Measurements from ENCODE around the gene MTMR8. TPM values are rescaled to one million over a fixed set of nuclear protein-coding genes. Genes with fewer than 3 reads are reported as not detected.

The MTMR8 gene
- total and polyA plus RNA-seq, 9 of the 15 experiments (the other 6 are each of a cell fraction or from before 2014, with no cell fraction given): 1.8 to 5.5 (median 3.0) TPM

GRCh38 chrX:64394874-64395567 is at the start of gene MTMR8 (continued):
- TF ChIP-seq ZNF507 (tag; conservative IDR thresholded peaks at IDR 0.05) (no peak), CHD2 (IDR thresholded peaks at IDR 0.05; ENCODE audit: low read depth, low read length) (peak; percentile 97), RAD51 (IDR thresholded peaks at IDR 0.05; ENCODE audit: borderline replicate concordance, low read depth) (peak; percentile 33; the same call in 1 of the 2 replicates), MTA3 (IDR thresholded peaks at IDR 0.05; ENCODE audit: borderline replicate concordance) (no peak), BHLHE40 (IDR thresholded peaks at IDR 0.05; ENCODE audit: low read length) (peak; percentile 63), ZBTB11 (CRISPR knock-in tag; IDR thresholded peaks at IDR 0.05) (no peak), ZKSCAN8 (CRISPR knock-in tag; IDR thresholded peaks at IDR 0.05) (no peak), HMGN3 (IDR thresholded peaks at IDR 0.05; ENCODE audit: borderline replicate concordance, extremely low read depth, insufficient read length, low read depth, low read length) (no peak), ZNF644 (tag; IDR thresholded peaks at IDR 0.05; ENCODE audit: low read depth) (no peak), NFE2L1 (tag; IDR thresholded peaks at IDR 0.05; ENCODE audit: borderline replicate concordance, low read depth) (no peak), TAF1 (IDR thresholded peaks at IDR 0.05; ENCODE audit: control insufficient read depth, extremely low read depth, insufficient read depth, low read length, severe bottlenecking) (no peak), RBFOX2 (IDR thresholded peaks at IDR 0.05; ENCODE audit: low read depth, low read length) (peak; percentile 60), EGR1 (conservative IDR thresholded peaks at IDR 0.05) (peak; percentile 68), RFX1 (IDR thresholded peaks at IDR 0.05) (no peak), TBP (optimal IDR thresholded peaks at IDR 0.05; ENCODE audit: low read depth, low read length) (peak; percentile 33), KLF1 (tag; IDR thresholded peaks at IDR 0.05) (no peak), ZNF717 (CRISPR knock-in tag; IDR thresholded peaks at IDR 0.05) (no peak), TBL1XR1 (IDR thresholded peaks at IDR 0.05; ENCODE audit: low read length in 2 of 2) (no peak), LEF1 (IDR thresholded peaks at IDR 0.05) (no peak), NFYB (IDR thresholded peaks at IDR 0.05; ENCODE audit: extremely low read depth, insufficient read length) (no peak), TOE1 (IDR thresholded peaks at IDR 0.05; ENCODE audit: borderline replicate concordance) (no peak), TOE1 (CRISPR knock-in tag; IDR thresholded peaks at IDR 0.05; ENCODE audit: borderline replicate concordance, low read depth) (no peak), SMARCA5 (IDR thresholded peaks at IDR 0.05) (no peak), ZNF778 (CRISPR knock-in tag; IDR thresholded peaks at IDR 0.05) (no peak), BACH1 (tag; IDR thresholded peaks at IDR 0.05) (no peak), JUN (IDR thresholded peaks at IDR 0.05; ENCODE audit: borderline replicate concordance, low read depth, low read length) (no peak), JUN (CRISPR knock-in tag; IDR thresholded peaks at IDR 0.05; ENCODE audit: borderline replicate concordance) (no peak), ATF1 (CRISPR knock-in tag; IDR thresholded peaks at IDR 0.05) (no peak), ATF1 (tag; IDR thresholded peaks at IDR 0.05) (0 out of 2 replicates have a peak, but pooled peaks have one; percentile 14)

Measured in K562 (cell line).